GM21447 (cell line): ENCODE results near the gene ZNF787.
"Not testable (repeated sequence)": the region's sequence is repeated elsewhere in the genome, so short reads cannot be mapped to it uniquely, and the experiment has no call there.

ENCODE experiments used
- ATAC-seq: cut with Tn5 transposase; IDR thresholded peaks from one replicate; pipeline ENCODE4 v1.9.1; 2021; ENCODE audit not compliant: unreplicated experiment

Gene ZNF787

DNA sequence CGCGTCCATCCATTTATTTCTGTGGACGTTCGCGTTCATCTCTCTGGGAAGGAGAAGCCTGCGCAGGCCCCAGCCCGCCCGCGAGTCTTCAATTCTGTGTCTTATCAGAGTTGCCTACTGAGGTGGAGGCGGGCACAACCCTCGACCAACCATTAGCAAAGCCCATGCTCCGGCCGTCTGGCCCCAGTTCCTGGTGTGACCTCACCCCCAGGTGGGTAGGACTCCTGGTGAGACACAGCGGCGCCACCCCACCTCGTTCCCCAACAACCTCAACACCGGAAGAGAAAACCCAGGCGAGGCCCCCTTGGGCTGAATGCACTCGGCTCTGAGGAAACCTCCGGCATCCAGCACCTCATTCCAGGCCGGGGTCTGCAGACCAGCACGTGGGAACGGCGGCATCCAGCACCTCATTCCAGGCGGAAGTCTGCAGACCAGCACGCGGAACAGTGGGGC lies 14.7 kb downstream of the ZNF787 start:
- ATAC-seq: no peak

GRCh38 chr19:56105831-56106396 lies 15.2 kb downstream of the ZNF787 start:
- not testable (repeated sequence) for ATAC-seq

DNA sequence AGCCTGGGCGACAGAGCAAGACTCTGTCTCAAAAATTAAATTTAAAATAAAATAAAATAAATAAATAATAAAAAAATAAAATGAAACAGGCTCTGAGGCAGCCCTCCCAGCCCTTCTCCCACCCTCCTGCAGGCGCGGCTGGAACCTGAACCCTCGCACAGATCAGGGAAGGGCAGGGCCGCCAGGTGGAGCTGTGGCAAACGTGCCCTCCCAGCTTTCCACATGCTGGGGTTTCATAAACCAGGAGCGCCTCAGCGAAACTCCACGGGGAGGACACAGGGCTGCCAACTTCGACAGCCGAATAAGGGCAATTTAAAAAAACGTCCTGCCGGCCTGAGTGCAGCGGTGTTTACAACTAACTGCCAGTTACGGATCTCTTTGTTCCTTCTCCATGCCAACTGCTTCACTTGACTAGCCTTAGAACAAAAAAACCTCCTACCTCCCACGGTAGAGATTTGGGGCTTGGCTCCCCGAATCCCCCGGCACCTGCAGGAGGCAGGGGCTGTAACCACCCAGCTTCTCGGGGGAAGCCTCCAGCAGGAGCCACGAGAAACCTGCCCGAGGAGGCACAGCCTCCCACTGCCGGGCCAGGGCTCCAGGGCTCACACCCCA lies 15.9 kb downstream of the ZNF787 start:
- no peak for ATAC-seq

DNA sequence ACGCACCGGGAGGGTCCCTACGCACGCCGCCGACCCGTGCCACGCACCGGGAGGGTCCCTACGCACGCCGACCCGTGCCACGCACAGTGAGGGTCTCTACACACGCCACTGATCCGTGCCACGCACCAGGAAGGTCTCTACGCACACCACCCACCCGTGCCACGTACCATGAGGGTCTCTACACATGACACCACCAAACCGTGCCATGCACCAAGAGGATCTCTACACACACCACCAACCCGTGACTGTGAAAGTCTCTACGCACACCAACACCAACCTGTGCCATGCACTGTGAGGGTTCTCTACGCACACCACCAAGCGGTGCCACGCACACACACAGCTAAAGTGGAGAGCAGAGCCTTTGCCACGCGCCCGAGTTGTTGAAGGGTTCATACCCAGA lies 16.7 kb downstream of the ZNF787 start:
- ATAC-seq: no peak

GRCh38 chr19:56103027-56103614 lies 18.0 kb downstream of the ZNF787 start:
- ATAC-seq: no peak

DNA sequence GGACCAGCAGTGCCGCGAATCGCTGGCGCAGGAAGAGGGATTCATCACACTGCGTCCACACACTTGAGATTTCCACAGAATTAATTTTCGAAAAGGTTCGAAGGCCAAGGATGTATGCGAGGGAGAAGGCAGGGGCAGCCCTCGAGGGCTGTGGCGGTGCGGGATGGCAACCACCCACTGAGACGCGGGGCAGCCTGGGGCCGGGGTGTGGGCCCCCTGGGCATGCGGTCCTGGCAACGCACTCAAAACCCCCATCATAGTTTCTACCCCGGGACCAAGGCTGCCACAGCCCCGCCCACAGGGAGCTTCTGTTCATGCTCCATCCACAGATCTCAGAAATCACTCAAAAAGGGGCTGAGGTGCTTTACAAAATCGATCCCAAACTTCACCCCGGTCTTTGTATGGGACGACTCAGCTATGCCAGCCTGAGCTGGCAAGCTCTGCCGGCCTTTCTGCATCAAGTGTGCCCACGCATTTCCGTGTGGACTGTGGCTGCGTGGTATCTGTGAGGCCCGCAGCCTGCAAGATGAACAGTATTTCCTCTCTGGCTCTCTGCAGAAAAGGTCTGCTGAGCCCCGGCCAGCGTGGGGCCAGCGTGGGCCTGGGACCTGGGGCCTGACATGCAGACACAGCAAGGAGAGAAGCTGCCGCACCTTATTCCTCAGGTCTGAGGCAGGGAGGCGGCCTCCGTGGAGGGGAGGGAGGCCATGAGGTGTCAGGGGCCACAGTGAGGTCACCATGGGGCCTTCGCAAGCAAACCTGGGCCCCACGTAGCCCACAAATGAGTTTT lies 19.2 kb downstream of the ZNF787 start:
- no peak for ATAC-seq

- ATAC-seq: no peak
Observed at GRCh38 chr19:56101095-56101494, 20.0 kb downstream of the ZNF787 start.

DNA sequence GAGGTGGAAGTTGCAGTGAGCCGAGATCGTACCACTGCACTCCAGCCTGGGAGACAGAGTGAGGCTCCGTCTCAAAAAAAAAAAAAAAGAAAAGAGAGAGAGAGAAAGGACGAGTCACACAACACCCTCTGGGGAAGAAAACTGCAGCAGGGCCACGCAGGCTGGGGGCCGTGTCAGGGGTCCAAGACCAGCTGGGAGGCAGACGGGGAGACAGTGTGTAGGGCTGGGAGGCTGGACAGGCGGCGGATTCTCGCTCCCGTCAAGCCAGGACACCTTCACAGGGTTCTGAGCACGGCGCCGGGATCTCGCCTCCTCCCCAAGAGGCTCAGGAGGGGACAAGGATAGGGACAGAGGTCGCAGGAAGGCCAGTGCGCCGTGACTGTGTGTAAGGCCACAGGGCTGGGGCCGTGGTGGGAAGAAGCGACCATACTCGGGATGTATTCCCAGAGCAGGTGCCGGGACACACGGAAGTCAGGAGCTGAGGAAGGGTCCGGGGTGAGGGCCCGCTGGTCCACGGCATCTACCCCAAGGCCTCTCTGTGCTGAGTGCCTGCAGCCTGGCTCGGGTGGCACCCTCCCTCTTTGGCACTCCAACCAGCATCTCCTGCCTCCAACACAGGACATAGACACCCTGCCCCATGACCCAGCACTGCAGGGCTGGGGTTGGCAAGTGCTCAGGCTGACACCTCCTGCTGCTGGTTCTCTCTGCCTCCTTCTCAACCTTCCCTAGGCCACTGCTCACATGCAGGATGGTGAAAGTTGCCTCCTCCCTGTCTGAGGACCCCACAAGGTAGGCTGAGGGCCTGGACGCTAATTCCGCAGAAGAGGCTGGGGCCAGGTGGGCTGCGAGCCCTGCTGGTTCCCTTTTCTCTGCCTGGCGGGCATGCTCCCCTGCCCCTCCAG lies 21.2 kb downstream of the ZNF787 start:
- ATAC-seq: no peak

GRCh38 chr19:56098731-56099568 lies 22.1 kb downstream of the ZNF787 start:
- ATAC-seq: no peak

DNA sequence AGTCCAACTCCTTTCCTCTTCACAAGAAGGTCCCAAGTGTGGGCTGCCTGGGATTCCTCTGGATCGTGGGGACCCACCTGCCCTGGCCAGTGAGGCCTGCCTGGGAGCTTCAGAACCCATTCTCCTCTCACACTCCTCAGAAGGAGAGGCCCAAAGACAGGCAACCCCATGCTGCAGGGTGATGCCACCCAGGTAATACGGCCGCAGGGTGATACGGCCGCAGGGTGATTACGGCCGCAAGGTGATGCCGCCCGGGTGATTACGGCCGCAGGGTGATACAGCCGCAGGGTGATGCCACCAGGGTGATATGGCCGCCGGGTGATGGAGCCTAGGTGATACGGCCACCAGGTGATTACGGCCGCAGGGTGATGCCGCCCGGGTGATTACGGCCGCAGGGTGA lies 22.9 kb downstream of the ZNF787 start:
- not testable (repeated sequence) for ATAC-seq

DNA sequence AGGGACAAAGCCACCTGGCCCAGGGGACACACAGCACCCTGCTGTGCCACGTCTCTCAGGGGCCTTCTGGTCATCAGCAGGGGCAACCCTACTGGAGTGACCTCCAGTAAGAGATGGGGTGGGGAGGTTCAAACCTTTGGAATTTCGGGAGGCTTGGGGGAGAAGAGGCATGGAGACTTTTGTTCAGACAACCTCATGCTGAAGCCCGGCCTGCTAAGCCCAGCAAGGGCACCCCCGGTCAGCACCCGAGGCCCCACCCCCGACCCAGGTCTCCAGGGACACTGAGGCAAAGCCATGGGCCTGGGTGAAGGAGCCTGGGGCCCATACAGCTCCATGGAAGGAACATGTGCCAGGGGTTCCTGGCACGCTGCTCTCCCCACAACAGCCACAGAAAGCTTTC lies 23.3 kb downstream of the ZNF787 start:
- ATAC-seq: no peak

DNA sequence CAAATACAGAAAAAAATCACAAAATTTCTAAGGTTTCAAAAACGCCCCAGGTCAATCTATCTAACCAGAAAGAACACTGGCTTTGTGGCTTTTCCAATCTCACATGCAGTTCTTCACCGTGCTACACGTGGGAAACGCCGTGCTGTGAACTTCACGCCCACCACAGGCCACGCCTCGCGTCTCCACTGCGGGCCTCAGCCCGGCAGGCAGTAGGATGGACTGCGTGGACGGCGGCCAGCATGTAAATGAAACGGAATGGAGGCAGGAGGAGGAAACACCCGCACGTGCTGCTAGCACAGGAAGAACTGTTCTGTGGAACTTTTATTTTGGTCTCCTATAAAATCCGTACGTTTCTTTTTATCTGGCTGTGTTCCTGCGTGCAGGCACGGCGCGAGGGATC lies 23.8 kb downstream of the ZNF787 start:
- no peak for ATAC-seq

DNA sequence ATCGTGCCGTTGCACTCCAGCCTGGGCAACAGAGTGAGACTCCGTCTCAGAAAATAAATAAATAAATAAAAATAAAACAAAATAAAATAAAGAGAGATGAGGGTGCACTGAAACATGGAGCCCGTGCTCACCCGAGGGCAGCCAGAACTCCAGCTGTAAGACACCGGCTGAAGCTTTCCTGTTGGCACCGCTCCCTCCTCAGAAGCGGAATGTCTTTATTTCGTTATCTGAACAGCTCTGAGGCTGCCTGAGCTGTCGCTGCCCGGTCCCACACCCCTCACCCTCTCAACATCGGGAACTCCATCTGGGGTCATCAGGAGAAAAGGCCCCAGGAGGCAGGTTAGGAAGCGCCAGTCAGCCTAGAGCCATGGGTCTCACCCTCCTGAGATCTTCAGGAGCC lies 24.4 kb downstream of the ZNF787 start:
- no peak for ATAC-seq

GRCh38 chr19:56094449-56094848 lies 26.6 kb downstream of the ZNF787 start:
- no peak for ATAC-seq

DNA sequence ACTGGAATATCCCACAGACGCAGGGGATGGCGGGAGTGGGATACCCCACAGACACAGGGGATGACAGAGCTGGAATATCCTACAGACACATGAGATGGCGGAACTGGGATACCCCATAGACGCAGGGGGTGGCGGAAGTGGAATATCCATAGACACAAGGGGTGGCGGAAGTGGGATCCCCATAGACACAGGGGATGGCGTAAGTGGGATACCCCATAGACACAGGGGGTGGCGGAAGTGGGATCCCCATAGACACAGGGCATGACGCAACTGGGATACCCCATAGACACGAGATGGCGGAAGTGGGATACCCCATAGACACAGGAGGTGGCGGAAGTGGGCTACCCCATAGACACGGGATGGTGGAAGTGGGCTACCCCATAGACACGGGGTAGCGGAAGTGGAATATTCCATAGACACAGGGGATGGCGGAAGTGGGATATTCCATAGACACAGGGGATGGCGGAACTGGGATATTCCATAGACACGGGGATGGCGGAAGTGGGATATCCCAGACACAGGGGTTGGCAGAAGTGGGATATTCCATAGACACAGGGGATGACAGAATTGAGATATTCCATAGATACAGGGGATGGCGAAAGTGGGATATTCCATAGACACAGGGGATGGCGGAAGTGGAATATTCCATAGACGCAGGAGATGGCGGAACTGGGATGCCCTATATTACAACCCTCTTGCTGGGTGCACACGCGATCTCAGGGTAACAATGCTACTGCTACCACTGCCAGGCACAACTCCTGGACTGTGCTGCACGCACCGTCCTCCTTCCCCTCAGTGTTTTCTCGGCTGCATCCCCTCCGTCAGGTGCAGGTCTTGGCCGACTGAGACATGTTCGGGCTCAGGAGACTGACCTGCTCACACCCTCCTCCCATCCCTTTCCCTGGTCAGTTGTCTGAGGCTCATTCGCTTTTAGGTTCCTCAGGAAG lies 28.1 kb downstream of the ZNF787 start:
- ATAC-seq: no peak

DNA sequence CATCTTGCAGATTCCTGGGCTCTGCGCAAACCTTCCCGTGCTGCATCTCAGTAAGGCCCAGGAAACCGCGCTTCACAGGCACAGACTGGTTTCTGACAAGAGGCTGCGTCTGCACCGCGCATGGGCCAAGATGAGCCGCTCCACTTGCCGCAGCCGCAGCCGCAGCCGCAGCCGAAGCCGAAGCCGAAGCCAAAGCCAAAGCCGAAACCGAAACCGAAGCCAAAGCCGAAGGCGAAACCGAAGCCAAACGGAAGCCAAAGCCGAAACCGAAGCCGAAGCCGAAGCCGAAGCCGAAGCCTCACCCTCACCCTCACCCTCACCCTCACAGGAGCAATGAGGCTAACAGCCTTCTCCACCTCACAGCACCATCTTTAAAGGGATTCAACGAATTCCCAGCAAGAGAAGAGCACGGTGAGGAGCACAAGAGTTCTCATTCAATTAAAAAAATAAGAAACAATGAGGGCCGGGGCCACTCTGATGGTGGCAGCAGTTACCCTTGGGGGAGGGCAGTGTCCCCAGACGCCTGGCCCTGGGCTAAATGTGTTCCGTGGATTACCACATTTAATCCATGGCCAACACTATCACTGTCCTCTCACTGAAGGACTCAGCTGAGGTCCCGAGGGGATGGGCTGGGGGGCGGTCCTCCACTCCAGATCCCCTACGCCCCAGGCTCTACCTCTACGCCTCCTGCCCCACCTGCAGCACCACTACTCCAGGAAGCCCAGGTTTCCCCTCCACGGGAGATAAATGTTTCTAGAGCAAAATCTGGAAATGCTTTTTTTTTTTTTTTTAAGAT lies 29.1 kb downstream of the ZNF787 start:
- no peak for ATAC-seq

GRCh38 chr19:56091066-56091490 lies 30.0 kb downstream of the ZNF787 start:
- no peak for ATAC-seq

DNA sequence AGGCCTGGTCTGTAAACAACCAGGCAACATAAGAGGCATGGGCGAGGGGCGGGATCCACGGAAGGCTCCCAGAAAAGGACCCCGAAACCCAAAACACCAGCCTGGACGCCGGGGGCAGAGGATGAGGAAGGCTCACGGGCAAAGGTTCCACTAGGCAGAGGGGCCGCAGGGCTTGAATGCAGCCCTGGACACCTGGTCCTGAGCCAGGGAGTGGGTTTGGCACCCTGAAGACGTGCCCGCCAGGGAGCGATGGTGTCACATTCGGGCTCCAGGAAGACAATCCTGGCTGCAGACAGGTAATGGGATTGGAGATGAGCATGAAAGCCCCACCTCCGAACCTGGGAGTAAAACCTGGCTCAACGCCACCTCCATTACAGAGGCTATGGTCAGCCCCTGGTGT lies 31.8 kb downstream of the ZNF787 start:
- ATAC-seq: no peak
